ENCODE data around the gene CCDC192. TPM values are rescaled to one million over a fixed set of nuclear protein-coding genes. Genes with fewer than 3 reads are reported as not detected.
"Not testable (repeated sequence)": the region's sequence is repeated elsewhere in the genome, so short reads cannot be mapped to it uniquely, and the experiment has no call there.

The CCDC192 gene
- total RNA-seq, 4 donors from 2014 or later, result 0.94 to 2.6 (median 0.94) TPM; not detected in 1

DNA sequence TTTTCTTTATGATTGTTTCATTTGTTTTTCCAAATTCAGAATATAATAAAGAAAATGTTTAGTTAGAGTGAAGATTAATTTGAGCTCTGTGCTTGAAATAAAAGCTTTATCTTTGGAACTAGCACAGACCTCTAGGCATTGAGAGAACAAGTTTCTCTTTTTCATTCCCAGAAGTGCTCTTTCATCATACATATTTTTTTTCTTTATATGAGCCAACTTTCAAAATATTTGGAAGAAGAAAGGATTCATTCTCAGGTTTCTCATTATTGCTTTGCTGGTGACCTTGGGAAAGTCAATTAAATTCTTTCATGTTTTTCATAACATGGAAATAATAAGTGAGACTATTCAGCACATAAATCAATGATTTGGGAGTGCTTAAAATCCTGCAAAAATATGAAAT is 37.5 kb upstream of the CCDC192 start:
- ATAC-seq, result peak; percentile 54
- Histone ChIP-seq H3K36me3 (no peaks in the 10 kb centered on the region), H3K4me1 (peaks cover 0 to 88% (median 14%) of the 10 kb centered on the region in 3 donors), H3K27me3 (no peaks in the 10 kb centered on the region), H3K27ac (peak overlapping the region in 3 of 4 donors; percentile 71 to 76 (median 73)), H3K9me3 (no peaks in the 10 kb centered on the region), H3K4me3 (no peak overlapping the region)
- no peak for TF ChIP-seq EP300 (IDR thresholded peaks at IDR 0.05)
- peak; percentile 55 for TF ChIP-seq POLR2AphosphoS5 (IDR thresholded peaks at IDR 0.05)
- no peak for TF ChIP-seq POLR2A (IDR thresholded peaks at IDR 0.05)
- no peak for TF ChIP-seq CTCF (IDR thresholded peaks at IDR 0.05)

- H3K27ac ChIP-seq, result peak overlapping the region; percentile 71 to 76 (median 74)
- H3K36me3 ChIP-seq, result no peaks in the 10 kb centered on the region
- H3K27me3 ChIP-seq, result no peaks in the 10 kb centered on the region
- no peak for TF ChIP-seq POLR2A (IDR thresholded peaks at IDR 0.05)
- no peak for TF ChIP-seq EP300 (IDR thresholded peaks at IDR 0.05)
- TF ChIP-seq POLR2AphosphoS5 (IDR thresholded peaks at IDR 0.05), result no peak
- TF ChIP-seq CTCF (IDR thresholded peaks at IDR 0.05), result no peak
- 25 to 26% methylated on average over 3 of the region's 3 CpGs for WGBS, 2 donors (ENCODE audit: low coverage in 1 of 2)
- H3K4me1 ChIP-seq, result peaks cover 0 to 90% (median 14%) of the 10 kb centered on the region in 3 donors
- no peak overlapping the region for H3K4me3 ChIP-seq
- H3K9me3 ChIP-seq, result no peaks in the 10 kb centered on the region
- peak; percentile 50 for ATAC-seq
Measured at GRCh38 chr5:127666043-127666716, 37.0 kb upstream of the CCDC192 start.

GRCh38 chr5:127667926-127668325 is 35.3 kb upstream of the CCDC192 start:
- H3K9me3 ChIP-seq, result no peaks in the 10 kb centered on the region
- TF ChIP-seq POLR2AphosphoS5 (IDR thresholded peaks at IDR 0.05), result no peak
- peak overlapping the region; percentile 69 to 76 (median 72) for H3K27ac ChIP-seq
- H3K27me3 ChIP-seq, result no peaks in the 10 kb centered on the region
- no peaks in the 10 kb centered on the region for H3K36me3 ChIP-seq
- H3K4me1 ChIP-seq, result peaks cover 0 to 83% (median 14%) of the 10 kb centered on the region in 3 donors
- ATAC-seq, result no peak
- no peak overlapping the region for H3K4me3 ChIP-seq
- 20 to 31% methylated on average over 3 of the region's 3 CpGs for WGBS, 2 donors (ENCODE audit: low coverage in 1 of 2)

DNA sequence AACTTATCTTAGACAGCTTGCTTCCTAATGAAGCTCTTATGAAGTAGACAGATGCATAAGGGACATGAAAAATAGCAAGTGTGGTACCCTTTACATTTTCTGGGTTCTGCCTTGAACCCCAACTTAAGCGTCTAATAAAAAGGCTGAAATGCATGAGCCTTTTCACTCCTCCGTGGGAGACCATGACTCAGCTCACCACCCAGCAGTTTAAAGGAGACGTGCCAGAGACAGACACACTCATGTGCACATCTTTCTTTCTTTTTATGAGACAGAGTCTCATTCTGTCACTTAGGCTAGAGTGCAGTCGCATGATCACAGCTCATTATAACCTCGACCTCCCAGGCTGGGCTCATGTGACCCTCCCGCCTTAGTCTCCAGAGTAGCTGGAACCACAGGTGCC is 32.0 kb upstream of the CCDC192 start:
- 71 to 89% methylated on average over 6 of the region's 6 CpGs for WGBS, 2 donors (ENCODE audit: low coverage in 1 of 2)

GRCh38 chr5:127673117-127673800 is 29.9 kb upstream of the CCDC192 start:
- no peak for ATAC-seq

More for the DNA sequence above, 32.0 kb upstream of the CCDC192 start:
- TF ChIP-seq CTCF (IDR thresholded peaks at IDR 0.05), result no peak
- no peak for TF ChIP-seq EP300 (IDR thresholded peaks at IDR 0.05)
- TF ChIP-seq POLR2AphosphoS5 (IDR thresholded peaks at IDR 0.05), result no peak
- no peaks in the 10 kb centered on the region for H3K27me3 ChIP-seq
- H3K4me3 ChIP-seq, result no peak overlapping the region
- no peak for ATAC-seq
- peak overlapping the region in 3 of 4 donors; percentile 41 to 73 (median 71) for H3K27ac ChIP-seq
- no peaks in the 10 kb centered on the region for H3K9me3 ChIP-seq
- no peaks in the 10 kb centered on the region for H3K36me3 ChIP-seq
- peaks cover 0 to 61% (median 4%) of the 10 kb centered on the region in 3 donors for H3K4me1 ChIP-seq

GRCh38 chr5:127676951-127677350 is 26.2 kb upstream of the CCDC192 start:
- peaks cover 0 to 13% (median 0%) of the 10 kb centered on the region in 3 donors for H3K4me1 ChIP-seq
- H3K9me3 ChIP-seq, H3K36me3 ChIP-seq, H3K4me3 ChIP-seq, ATAC-seq, H3K27ac ChIP-seq, H3K27me3 ChIP-seq: not testable (repeated sequence)

More at GRCh38 chr5:127673117-127673800, 29.9 kb upstream of the CCDC192 start:
- Histone ChIP-seq H3K4me1 (peaks cover 0 to 40% (median 0%) of the 10 kb centered on the region in 3 donors), H3K27me3 (no peaks in the 10 kb centered on the region), H3K9me3 (no peaks in the 10 kb centered on the region), H3K36me3 (no peaks in the 10 kb centered on the region), H3K27ac (peak overlapping the region in 2 of 4 donors; percentile 12 to 49), H3K4me3 (no peak overlapping the region)
- 17 to 65% methylated on average over 1 to 2 of the region's 2 CpGs for WGBS, 2 donors (ENCODE audit: low coverage in 1 of 2)
- TF ChIP-seq POLR2AphosphoS5 (IDR thresholded peaks at IDR 0.05) (no peak), EP300 (IDR thresholded peaks at IDR 0.05) (no peak), CTCF (IDR thresholded peaks at IDR 0.05) (no peak), POLR2A (IDR thresholded peaks at IDR 0.05) (no peak)

DNA sequence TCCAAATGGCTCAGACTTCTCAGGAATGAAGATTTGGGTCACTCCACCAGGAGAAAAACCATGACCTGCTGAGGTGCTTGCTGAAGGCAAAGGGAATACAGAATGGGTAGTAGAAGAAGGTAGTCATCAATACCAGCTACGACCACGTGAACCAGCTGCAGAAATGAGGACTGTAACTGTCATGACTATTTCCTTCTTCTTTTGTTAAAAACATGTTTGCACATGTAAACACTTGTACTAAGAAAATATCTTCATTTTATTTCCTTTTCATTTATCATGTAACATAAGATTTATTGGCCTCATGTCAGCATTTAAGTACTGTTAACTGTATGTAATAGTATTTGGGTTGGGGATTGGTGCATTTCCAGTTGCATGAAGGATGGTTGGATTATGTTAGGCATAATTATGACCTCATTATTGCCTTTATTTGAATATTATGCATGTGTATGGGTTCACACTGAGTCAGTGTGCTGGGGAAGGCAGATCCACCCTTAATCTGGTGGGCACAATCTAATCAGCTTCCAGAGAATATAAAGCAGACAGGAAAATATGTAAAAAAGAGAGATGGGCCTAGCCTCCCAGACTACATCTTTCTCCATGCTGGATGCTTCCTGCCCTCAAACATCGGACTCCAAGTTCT is 23.4 kb upstream of the CCDC192 start:
- not testable (repeated sequence) for H3K27me3 ChIP-seq, H3K36me3 ChIP-seq, ATAC-seq, H3K9me3 ChIP-seq, H3K4me1 ChIP-seq, H3K4me3 ChIP-seq, H3K27ac ChIP-seq
- WGBS, 2 donors (ENCODE audit: low coverage in 1 of 2), result 87 to 100% methylated on average over 3 of the region's 3 CpGs
